Tibial nerve (tissue), 4 donors: Measurements from ENCODE around the gene GRIK4.

Experiments
- EP300 ChIP-seq, 2 donors: sonication (generic); formaldehyde crosslinking; IDR thresholded peaks; one replicate each; pipeline ENCODE4 v1.6.1; 2017; ENCODE audit warnings: antibody characterized with exemption in 2 of 2, mild to moderate bottlenecking in 1 of 2
- POLR2A ChIP-seq, 2 donors: fragments of 450-650 bp; IDR thresholded peaks; one replicate each; pipeline ENCODE4 v1.6.1; 2017; ENCODE audit warnings: antibody characterized with exemption in 2 of 2, mild to moderate bottlenecking in 2 of 2, moderate library complexity in 2 of 2
- TF ChIP-seq, protein P1 (sequence below), 5 experiments: fragments of 200-600 bp in 3 of 5; fragments of 450-650 bp in 2 of 5; sonication (generic) in 3 of 5; IDR thresholded peaks; one replicate each; pipeline ENCODE4 v1.5.1; 2016 to 2019; ENCODE audit warnings: antibody characterized with exemption in 5 of 5, mild to moderate bottlenecking in 3 of 5, moderate library complexity in 2 of 5

GRCh38 chr11:120712881-120713280 is 201.3 kb downstream of the GRIK4 start:
- TF ChIP-seq POLR2A (IDR thresholded peaks at IDR 0.05): no peak
- TF ChIP-seq, protein P1, sequence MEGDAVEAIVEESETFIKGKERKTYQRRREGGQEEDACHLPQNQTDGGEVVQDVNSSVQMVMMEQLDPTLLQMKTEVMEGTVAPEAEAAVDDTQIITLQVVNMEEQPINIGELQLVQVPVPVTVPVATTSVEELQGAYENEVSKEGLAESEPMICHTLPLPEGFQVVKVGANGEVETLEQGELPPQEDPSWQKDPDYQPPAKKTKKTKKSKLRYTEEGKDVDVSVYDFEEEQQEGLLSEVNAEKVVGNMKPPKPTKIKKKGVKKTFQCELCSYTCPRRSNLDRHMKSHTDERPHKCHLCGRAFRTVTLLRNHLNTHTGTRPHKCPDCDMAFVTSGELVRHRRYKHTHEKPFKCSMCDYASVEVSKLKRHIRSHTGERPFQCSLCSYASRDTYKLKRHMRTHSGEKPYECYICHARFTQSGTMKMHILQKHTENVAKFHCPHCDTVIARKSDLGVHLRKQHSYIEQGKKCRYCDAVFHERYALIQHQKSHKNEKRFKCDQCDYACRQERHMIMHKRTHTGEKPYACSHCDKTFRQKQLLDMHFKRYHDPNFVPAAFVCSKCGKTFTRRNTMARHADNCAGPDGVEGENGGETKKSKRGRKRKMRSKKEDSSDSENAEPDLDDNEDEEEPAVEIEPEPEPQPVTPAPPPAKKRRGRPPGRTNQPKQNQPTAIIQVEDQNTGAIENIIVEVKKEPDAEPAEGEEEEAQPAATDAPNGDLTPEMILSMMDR (IDR thresholded peaks at IDR 0.05): no peak
- no peak for TF ChIP-seq EP300 (IDR thresholded peaks at IDR 0.05)
